ENCODE data around the gene PCDHB16. TPM values are rescaled to one million over a fixed set of nuclear protein-coding genes. Genes with fewer than 3 reads are reported as not detected.
"Not testable (repeated sequence)": the region's sequence is repeated elsewhere in the genome, so short reads cannot be mapped to it uniquely, and the experiment has no call there.

The PCDHB16 gene
- 24.9 TPM for polyA plus RNA-seq (2012; ENCODE audit: insufficient read depth, insufficient read length, low read depth)

- TF ChIP-seq CTCF (IDR thresholded peaks at IDR 0.05; ENCODE audit: low read depth, low read length), result peak; percentile 90
- Histone ChIP-seq H3K4me1 (no peaks in the 10 kb centered on the region), H3K9me3 (no peaks in the 10 kb centered on the region), H3K36me3 (peaks cover 9% of the 10 kb centered on the region; the same call in 1 of the 2 replicates), H3K4me3 (ENCODE audit: low read depth, low read length) (peak within 1 kb of the TSS; percentile 96), H3K27me3 (no peaks in the 10 kb centered on the region)
- DNase-seq, result peak; percentile 88
These were observed at the start of gene PCDHB16 for GRCh38 chr5:141182248-141182647. Gene PCDHB16 (plus strand): TSS chr5:141182387. CDS start chr5:141182560, 173 bp downstream.

- Histone ChIP-seq H3K27me3 (no peaks in the 10 kb centered on the region), H3K4me3 (ENCODE audit: low read depth, low read length) (no peak within 1 kb of the TSS), H3K9me3 (no peaks in the 10 kb centered on the region; the same call in 1 of the 2 replicates), H3K4me1 (no peaks in the 10 kb centered on the region), H3K36me3 (no peaks in the 10 kb centered on the region)
- peak; percentile 54 for TF ChIP-seq CTCF (IDR thresholded peaks at IDR 0.05; ENCODE audit: low read depth, low read length)
- DNase-seq, result peak; percentile 42
These were observed 47.0 kb upstream of the PCDHB16 start, which contains the start of gene PCDHB5 for GRCh38 chr5:141135030-141135717. Gene PCDHB5 (plus strand): TSS chr5:141135206. CDS start chr5:141135435, 229 bp downstream.

- H3K4me3 ChIP-seq (ENCODE audit: low read depth, low read length), result no peak overlapping the region
- no peaks in the 10 kb centered on the region for H3K27me3 ChIP-seq
- H3K36me3 ChIP-seq, result no peaks in the 10 kb centered on the region
- DNase-seq, result no peak
- TF ChIP-seq CTCF (IDR thresholded peaks at IDR 0.05; ENCODE audit: low read depth, low read length), result no peak
- H3K9me3 ChIP-seq, result no peaks in the 10 kb centered on the region; the same call in 1 of the 2 replicates
- H3K4me1 ChIP-seq, result no peaks in the 10 kb centered on the region
These were observed 46.4 kb upstream of the PCDHB16 start for GRCh38 chr5:141135718-141136266.

GRCh38 chr5:141137346-141137745 lies 44.8 kb upstream of the PCDHB16 start:
- H3K4me3 ChIP-seq (ENCODE audit: low read depth, low read length); DNase-seq; H3K36me3 ChIP-seq; H3K9me3 ChIP-seq; H3K4me1 ChIP-seq; H3K27me3 ChIP-seq: not testable (repeated sequence)

GRCh38 chr5:141149812-141150211 lies 32.4 kb upstream of the PCDHB16 start, which contains the start of gene PCDHB6:
Gene PCDHB6 (plus strand): TSS chr5:141150057. CDS start chr5:141150258, 201 bp downstream.
- peak; percentile 67 for TF ChIP-seq CTCF (IDR thresholded peaks at IDR 0.05; ENCODE audit: low read depth, low read length)
- Histone ChIP-seq H3K9me3 (no peaks in the 10 kb centered on the region), H3K36me3 (no peaks in the 10 kb centered on the region), H3K4me1 (no peaks in the 10 kb centered on the region), H3K4me3 (ENCODE audit: low read depth, low read length) (peak within 1 kb of the TSS; percentile 50), H3K27me3 (peaks cover 4% of the 10 kb centered on the region)
- peak; percentile 66 for DNase-seq

GRCh38 chr5:141150224-141150992 lies 31.8 kb upstream of the PCDHB16 start:
- DNase-seq, result no peak
- Histone ChIP-seq H3K9me3 (no peaks in the 10 kb centered on the region), H3K4me3 (ENCODE audit: low read depth, low read length) (peak overlapping the region; percentile 50), H3K4me1 (no peaks in the 10 kb centered on the region), H3K36me3 (no peaks in the 10 kb centered on the region), H3K27me3 (peaks cover 4% of the 10 kb centered on the region)
- no peak for TF ChIP-seq CTCF (IDR thresholded peaks at IDR 0.05; ENCODE audit: low read depth, low read length)

Data from BE2C (cell line).